ENCODE data around the gene CACNA1I.

DNA sequence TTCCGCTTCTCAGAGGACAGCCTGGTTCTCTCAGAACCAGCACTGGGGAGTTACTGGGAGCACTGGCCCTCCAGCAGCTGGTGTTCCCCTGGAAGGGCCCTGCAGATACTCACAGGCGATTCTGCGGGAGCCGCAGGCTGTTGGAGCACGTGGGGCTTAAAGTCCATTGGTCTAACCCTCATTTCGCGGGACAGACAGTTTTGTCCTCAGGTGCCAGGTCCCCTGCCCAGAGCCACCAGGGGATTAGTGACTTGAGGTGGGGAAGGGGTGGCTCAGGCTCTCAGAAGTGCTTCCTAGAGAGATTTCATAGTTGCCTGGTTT, 53.9 kb downstream of the CACNA1I start:
- no peak for TF ChIP-seq POLR2AphosphoS5 (IDR thresholded peaks at IDR 0.05)
- TF ChIP-seq POLR2A (IDR thresholded peaks at IDR 0.05; ENCODE audit: low read depth) = no peak
- TF ChIP-seq CTCF (IDR thresholded peaks at IDR 0.05) = no peak
- TF ChIP-seq EP300 (IDR thresholded peaks at IDR 0.05) = no peak

Measured in esophagus muscularis mucosa (tissue), 4 donors.